Thyroid gland (tissue), 4 donors: ENCODE results near the gene NECTIN1. TPM values are rescaled to one million over a fixed set of nuclear protein-coding genes. Genes with fewer than 3 reads are reported as not detected.

Experiments
- DNase-seq, 2 donors: peaks; one replicate each; pipeline ENCODE4 v3.0.0-alpha.2; 2019
- H3K27ac ChIP-seq, 3 donors: fragments of 200-600 bp; sonication (generic); 1 replicate in 2 of 3; 2 replicates in 1 of 3; pipeline ENCODE4 v1.5.1; 2016 to 2019; ENCODE audit warnings: mild to moderate bottlenecking in 1 of 3, moderate library complexity in 1 of 3
- H3K27me3 ChIP-seq: fragments of 200-600 bp; sonication (generic); one replicate; pipeline ENCODE4 v1.5.1; 2019
- H3K36me3 ChIP-seq, 2 donors: fragments of 200-600 bp; sonication (generic); one replicate each; pipeline ENCODE4 v1.5.1; 2016 to 2019
- H3K4me1 ChIP-seq, 2 donors: fragments of 200-600 bp; sonication (generic); one replicate each; pipeline ENCODE4 v1.5.1; 2017 to 2019
- H3K4me3 ChIP-seq, 3 donors: fragments of 200-600 bp; sonication (generic); replicated peaks in 1 of 3; 1 replicate in 2 of 3; 2 replicates in 1 of 3; pipeline ENCODE4 v1.5.1; 2016; ENCODE audit warnings: mild to moderate bottlenecking in 1 of 3
- H3K9me3 ChIP-seq: fragments of 200-600 bp; sonication (generic); one replicate; pipeline ENCODE4 v1.5.1; 2017
- POLR2A ChIP-seq, 2 donors: fragments of 450-650 bp; IDR thresholded peaks; one replicate each; pipeline ENCODE4 v1.6.1; 2017; ENCODE audit warnings: antibody characterized with exemption in 2 of 2, mild to moderate bottlenecking in 2 of 2, moderate library complexity in 1 of 2
- WGBS, 2 donors: methylation state at CpG; one replicate each; pipeline ENCODE4 v1.1.5; 2017; 5-methylcytosine and 5-hydroxymethylcytosine counted together
- intact Hi-C: fragments of 100-400 bp; cut with DNase I; formaldehyde crosslinking; loops from one replicate; pipeline ENCODE4 v1.15.1; 2023
- total RNA-seq, 4 donors: library from RNA; depleted of rRNA; stranded (reverse); fragments of >200 nt; gene quantifications; one replicate each; pipeline ENCODE4 v1.2.3, GENCODE V29; 2016
- TF ChIP-seq, protein P1 (sequence below), 6 experiments: fragments of 200-600 bp in 3 of 6; fragments of 450-650 bp in 3 of 6; sonication (generic) in 3 of 6; IDR thresholded peaks; one replicate each; pipeline ENCODE4 v1.5.1; 2016 to 2019; ENCODE audit warnings: antibody characterized with exemption in 6 of 6, mild to moderate bottlenecking in 2 of 6, inconsistent platforms in 1 of 6, moderate library complexity in 1 of 6

NECTIN1 gene
- total RNA-seq, 4 donors from 2014 or later: 0.94 to 5.3 (median 2.3) TPM

DNA sequence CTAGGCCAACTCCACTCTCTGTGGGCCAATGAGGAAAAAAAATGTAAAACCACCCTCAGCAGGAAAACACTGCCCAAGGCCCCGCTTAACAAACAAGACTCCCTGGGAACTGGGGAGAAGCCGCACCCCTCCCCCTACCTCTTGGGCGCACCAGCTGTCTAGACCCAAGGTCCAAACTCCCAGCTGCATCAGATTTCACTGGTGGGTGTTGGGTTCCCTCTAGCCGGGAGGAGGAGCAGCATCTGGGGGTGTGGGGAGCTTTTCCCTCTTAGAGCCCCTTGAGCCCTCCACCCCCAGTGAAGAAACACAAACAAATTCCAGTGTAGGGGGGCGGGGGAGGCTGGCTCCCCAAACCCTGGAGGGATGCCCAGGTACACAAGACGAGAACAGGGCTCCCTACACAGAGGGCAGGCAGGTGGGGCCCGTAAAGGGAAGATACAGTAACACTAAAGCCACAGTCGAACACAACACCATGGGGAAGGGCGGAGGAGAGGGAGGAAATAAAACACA lies 64.9 kb downstream of the NECTIN1 start:
- 54 to 60% methylated on average over 9 of the region's 9 CpGs for WGBS, 2 donors
- no peaks in the 10 kb centered on the region for H3K27me3 ChIP-seq
- intact Hi-C loops: loop anchor here (5.0 to 10.0 kb wide), 2 partner anchors 78 to 351 kb away; no protein-coding TSS in a partner anchor
- no peaks in the 10 kb centered on the region for H3K36me3 ChIP-seq
- no peak overlapping the region for H3K4me3 ChIP-seq
- H3K27ac ChIP-seq: no peak overlapping the region
- no peaks in the 10 kb centered on the region for H3K9me3 ChIP-seq
- DNase-seq: no peak
- TF ChIP-seq, protein P1, sequence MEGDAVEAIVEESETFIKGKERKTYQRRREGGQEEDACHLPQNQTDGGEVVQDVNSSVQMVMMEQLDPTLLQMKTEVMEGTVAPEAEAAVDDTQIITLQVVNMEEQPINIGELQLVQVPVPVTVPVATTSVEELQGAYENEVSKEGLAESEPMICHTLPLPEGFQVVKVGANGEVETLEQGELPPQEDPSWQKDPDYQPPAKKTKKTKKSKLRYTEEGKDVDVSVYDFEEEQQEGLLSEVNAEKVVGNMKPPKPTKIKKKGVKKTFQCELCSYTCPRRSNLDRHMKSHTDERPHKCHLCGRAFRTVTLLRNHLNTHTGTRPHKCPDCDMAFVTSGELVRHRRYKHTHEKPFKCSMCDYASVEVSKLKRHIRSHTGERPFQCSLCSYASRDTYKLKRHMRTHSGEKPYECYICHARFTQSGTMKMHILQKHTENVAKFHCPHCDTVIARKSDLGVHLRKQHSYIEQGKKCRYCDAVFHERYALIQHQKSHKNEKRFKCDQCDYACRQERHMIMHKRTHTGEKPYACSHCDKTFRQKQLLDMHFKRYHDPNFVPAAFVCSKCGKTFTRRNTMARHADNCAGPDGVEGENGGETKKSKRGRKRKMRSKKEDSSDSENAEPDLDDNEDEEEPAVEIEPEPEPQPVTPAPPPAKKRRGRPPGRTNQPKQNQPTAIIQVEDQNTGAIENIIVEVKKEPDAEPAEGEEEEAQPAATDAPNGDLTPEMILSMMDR (IDR thresholded peaks at IDR 0.05): no peak
- no peak for TF ChIP-seq POLR2A (IDR thresholded peaks at IDR 0.05)
- no peaks in the 10 kb centered on the region for H3K4me1 ChIP-seq

DNA sequence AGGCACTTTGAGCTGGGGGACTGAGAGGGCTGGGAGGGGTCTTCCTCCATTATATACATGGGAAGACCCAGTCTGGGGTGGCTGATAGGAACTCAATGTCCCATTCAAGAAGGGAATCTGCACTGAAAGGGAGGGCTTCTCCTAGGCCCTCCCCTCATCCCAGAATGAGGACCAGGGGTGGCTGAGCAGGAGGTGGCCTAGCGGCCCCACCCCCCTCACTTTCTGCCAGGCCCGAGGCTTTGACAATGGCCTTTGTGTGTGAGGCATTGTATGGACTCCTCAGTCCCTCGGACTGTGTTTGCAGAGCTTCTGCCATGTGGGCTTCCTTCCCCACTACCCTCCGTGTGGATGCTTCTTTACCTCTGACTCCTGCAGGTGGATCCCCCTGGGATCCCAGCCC lies 65.7 kb downstream of the NECTIN1 start:
- Histone ChIP-seq H3K27ac (no peak overlapping the region), H3K27me3 (no peaks in the 10 kb centered on the region), H3K9me3 (no peaks in the 10 kb centered on the region), H3K4me1 (no peaks in the 10 kb centered on the region), H3K36me3 (no peaks in the 10 kb centered on the region), H3K4me3 (no peak overlapping the region)
- intact Hi-C loops: loop anchor here (5.0 to 10.0 kb wide), 2 partner anchors 79 to 352 kb away; no protein-coding TSS in a partner anchor
- DNase-seq: no peak
- no peak for TF ChIP-seq POLR2A (IDR thresholded peaks at IDR 0.05)
- TF ChIP-seq, protein P1 (IDR thresholded peaks at IDR 0.05): no peak
- 75 to 86% methylated on average over 4 of the region's 4 CpGs for WGBS, 2 donors

DNA sequence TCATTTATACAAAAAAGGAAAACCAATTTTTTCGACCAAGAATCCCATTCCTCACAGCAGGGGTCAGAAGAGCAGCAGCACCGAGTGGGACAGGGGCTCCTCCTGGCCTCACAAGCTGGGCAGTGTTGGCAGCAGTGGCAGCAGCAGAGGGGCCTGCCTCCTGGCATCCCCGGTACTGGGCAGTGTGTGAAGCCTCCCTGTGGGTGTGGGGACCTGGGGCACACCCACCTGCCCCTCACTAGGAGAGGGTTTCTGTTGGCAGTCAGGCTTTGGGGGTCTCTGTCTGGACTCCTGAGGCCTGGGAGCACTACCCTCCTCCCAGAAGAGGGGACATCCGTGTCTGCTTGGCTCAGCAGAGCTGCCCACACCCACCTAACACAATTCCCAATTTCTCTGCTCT lies 67.8 kb downstream of the NECTIN1 start:
- H3K4me3 ChIP-seq: no peak overlapping the region
- 58 to 72% methylated on average over 3 to 4 of the region's 4 CpGs for WGBS, 2 donors
- DNase-seq: no peak
- no peak for TF ChIP-seq POLR2A (IDR thresholded peaks at IDR 0.05)
- TF ChIP-seq, protein P1 (IDR thresholded peaks at IDR 0.05): no peak
- intact Hi-C loops: loop anchor here (5.0 to 10.0 kb wide), 2 partner anchors 81 to 354 kb away; no protein-coding TSS in a partner anchor
- H3K27ac ChIP-seq: no peak overlapping the region
- H3K36me3 ChIP-seq: no peaks in the 10 kb centered on the region
- H3K9me3 ChIP-seq: no peaks in the 10 kb centered on the region
- no peaks in the 10 kb centered on the region for H3K4me1 ChIP-seq
- no peaks in the 10 kb centered on the region for H3K27me3 ChIP-seq

DNA sequence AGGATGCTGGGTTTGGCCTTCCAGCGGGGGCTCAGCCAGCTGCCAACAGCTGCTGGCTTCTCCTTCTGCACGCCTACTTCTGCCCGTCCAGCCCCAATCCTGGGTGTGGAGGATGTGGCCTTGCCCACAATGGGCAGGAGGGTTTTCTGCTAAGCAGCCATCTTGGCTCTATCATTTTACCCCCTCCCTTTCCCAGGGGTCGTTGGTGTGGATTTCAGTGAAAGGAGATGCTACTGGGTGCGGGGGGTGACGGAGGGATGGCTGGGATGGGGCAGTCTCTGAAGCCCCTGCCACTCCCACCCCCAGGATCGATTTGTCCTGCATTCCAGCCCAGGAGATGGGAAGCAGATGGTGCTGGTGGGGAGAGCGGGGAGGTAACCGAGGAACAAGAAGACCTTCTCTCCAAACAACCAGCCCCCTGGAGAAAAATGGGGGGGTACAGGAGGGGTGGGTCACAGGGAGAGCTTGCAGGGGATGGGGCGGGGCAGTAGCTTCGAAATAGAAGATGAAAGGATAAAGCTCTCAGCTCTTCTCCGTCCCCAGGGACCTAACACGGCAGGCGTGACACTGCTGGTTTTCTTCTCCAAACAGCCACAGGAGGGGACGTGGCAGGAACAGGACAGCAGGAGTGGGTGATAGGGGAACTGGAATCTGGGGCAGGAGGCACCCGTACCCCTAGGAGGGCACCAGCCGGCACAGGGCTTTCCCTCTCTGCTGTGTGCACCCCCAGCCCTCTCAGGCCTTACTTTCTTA lies 68.9 kb downstream of the NECTIN1 start:
- no peaks in the 10 kb centered on the region for H3K36me3 ChIP-seq
- TF ChIP-seq POLR2A (IDR thresholded peaks at IDR 0.05): no peak
- TF ChIP-seq, protein P1 (IDR thresholded peaks at IDR 0.05): no peak
- no peak overlapping the region for H3K27ac ChIP-seq
- intact Hi-C loops: loop anchor here (5.0 to 10.0 kb wide), 2 partner anchors 82 to 355 kb away; no protein-coding TSS in a partner anchor
- WGBS, 2 donors: 68 to 80% methylated on average over 14 to 17 of the region's 17 CpGs
- no peak for DNase-seq
- no peaks in the 10 kb centered on the region for H3K4me1 ChIP-seq
- H3K27me3 ChIP-seq: no peaks in the 10 kb centered on the region
- no peak overlapping the region for H3K4me3 ChIP-seq
- H3K9me3 ChIP-seq: no peaks in the 10 kb centered on the region
